Neutrophil (primary cell): Measurements from ENCODE around the gene CFDP1.

Experiments used
- H3K27ac ChIP-seq: fragments of 200-600 bp; sonication (generic); 2 replicates; pipeline ENCODE4 v1.5.1; 2016; ENCODE audit warnings: mild to moderate bottlenecking, moderate library complexity
- H3K27me3 ChIP-seq: fragments of 200-600 bp; sonication (generic); 2 replicates; pipeline ENCODE4 v1.6.0; 2016; ENCODE audit warnings: mild to moderate bottlenecking
- H3K36me3 ChIP-seq: fragments of 200-600 bp; sonication (generic); 2 replicates; pipeline ENCODE4 v1.5.1; 2017
- H3K4me1 ChIP-seq, 2 experiments: fragments of 200-600 bp in 1 of 2; sonication (generic) in 1 of 2; 1 replicate in 1 of 2; 2 replicates in 1 of 2; pipeline versions ENCODE4 v1.5.1 to v1.6.1; 2013 to 2016; ENCODE audit warnings: low read depth in 1 of 2, low read length in 1 of 2, mild to moderate bottlenecking in 1 of 2, moderate library complexity in 1 of 2; ENCODE audit not compliant: control insufficient read depth in 1 of 2, insufficient read depth in 1 of 2
- H3K4me3 ChIP-seq, 2 experiments: fragments of 200-600 bp in 1 of 2; sonication (generic) in 1 of 2; 1 replicate in 1 of 2; 2 replicates in 1 of 2; pipeline ENCODE4 v1.5.1; 2013 to 2016; ENCODE audit warnings: low read depth in 1 of 2, low read length in 1 of 2, mild to moderate bottlenecking in 1 of 2, moderate library complexity in 1 of 2
- H3K9me3 ChIP-seq: fragments of 200-600 bp; sonication (generic); 2 replicates; pipeline ENCODE4 v1.5.1; 2016
- TF ChIP-seq, protein P1 (sequence below): fragments of 200-600 bp; sonication (generic); IDR thresholded peaks from 2 replicates; pipeline ENCODE4 v1.5.1; 2016; ENCODE audit warnings: antibody characterized with exemption

Gene CFDP1

GRCh38 chr16:75256059-75256571 is 177.2 kb downstream of the CFDP1 start:
- Histone ChIP-seq H3K27ac (no peak overlapping the region), H3K9me3 (no peaks in the 10 kb centered on the region), H3K4me1 (peaks cover 0 to 1% of the 10 kb centered on the region in 2 experiments)

GRCh38 chr16:75254359-75254837 is 178.9 kb downstream of the CFDP1 start:
- no peak overlapping the region for H3K27ac ChIP-seq
- TF ChIP-seq, protein P1, sequence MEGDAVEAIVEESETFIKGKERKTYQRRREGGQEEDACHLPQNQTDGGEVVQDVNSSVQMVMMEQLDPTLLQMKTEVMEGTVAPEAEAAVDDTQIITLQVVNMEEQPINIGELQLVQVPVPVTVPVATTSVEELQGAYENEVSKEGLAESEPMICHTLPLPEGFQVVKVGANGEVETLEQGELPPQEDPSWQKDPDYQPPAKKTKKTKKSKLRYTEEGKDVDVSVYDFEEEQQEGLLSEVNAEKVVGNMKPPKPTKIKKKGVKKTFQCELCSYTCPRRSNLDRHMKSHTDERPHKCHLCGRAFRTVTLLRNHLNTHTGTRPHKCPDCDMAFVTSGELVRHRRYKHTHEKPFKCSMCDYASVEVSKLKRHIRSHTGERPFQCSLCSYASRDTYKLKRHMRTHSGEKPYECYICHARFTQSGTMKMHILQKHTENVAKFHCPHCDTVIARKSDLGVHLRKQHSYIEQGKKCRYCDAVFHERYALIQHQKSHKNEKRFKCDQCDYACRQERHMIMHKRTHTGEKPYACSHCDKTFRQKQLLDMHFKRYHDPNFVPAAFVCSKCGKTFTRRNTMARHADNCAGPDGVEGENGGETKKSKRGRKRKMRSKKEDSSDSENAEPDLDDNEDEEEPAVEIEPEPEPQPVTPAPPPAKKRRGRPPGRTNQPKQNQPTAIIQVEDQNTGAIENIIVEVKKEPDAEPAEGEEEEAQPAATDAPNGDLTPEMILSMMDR = no peak

More at GRCh38 chr16:75256059-75256571, 177.2 kb downstream of the CFDP1 start:
- Histone ChIP-seq H3K36me3 (no peaks in the 10 kb centered on the region), H3K27me3 (peaks cover 99% of the 10 kb centered on the region), H3K4me3 (no peak overlapping the region)
- TF ChIP-seq, protein P1 = no peak

GRCh38 chr16:75252946-75253911 is 180.1 kb downstream of the CFDP1 start:
- Histone ChIP-seq H3K4me1 (peaks cover 3 to 8% of the 10 kb centered on the region in 2 experiments), H3K4me3 (no peak overlapping the region), H3K9me3 (no peaks in the 10 kb centered on the region), H3K36me3 (no peaks in the 10 kb centered on the region), H3K27me3 (peaks cover 100% of the 10 kb centered on the region), H3K27ac (no peak overlapping the region)
- TF ChIP-seq, protein P1 = no peak

More at GRCh38 chr16:75254359-75254837, 178.9 kb downstream of the CFDP1 start:
- H3K27me3 ChIP-seq = peaks cover 100% of the 10 kb centered on the region
- H3K4me1 ChIP-seq = peaks cover 3 to 8% of the 10 kb centered on the region in 2 experiments
- H3K4me3 ChIP-seq = no peak overlapping the region
- H3K36me3 ChIP-seq = no peaks in the 10 kb centered on the region
- no peaks in the 10 kb centered on the region for H3K9me3 ChIP-seq

DNA sequence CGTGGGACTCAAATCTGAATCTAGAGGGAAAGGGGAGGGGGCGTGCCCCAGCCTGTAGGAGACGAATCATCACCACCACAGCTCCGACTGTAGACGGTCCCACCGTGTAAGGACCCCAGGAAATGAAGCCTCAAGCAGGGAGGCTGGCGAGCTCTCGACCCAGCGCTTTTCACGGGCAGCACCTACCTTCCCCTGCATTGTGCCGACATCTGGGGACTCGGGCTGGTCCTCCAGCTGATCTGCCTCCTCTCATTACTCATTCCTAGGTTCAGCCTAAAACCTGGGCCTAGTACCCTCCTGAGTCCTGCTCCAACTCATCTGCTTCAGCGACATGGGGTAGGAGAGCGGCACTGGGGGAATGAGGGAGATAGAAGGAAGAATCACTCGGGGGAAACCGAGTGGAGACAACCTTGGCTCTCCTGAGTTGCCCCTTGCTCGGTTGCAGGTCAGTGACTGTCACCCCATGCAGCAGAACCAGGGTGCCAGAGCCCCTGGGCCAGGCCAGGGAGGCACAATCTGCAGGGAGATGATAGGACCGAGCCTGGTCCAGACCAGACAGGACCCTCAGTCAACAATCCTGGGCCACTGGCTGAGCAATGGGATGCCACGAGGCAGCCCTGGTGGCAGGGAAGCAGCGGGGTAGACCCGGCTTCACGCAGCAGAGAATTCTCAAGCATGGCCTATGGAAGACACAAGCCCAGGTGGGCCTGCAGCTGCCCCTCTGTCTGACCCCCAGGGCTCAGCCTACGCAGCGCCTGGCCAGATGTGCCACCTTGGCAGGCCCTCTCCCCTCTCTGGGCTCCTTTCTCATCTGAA is 181.0 kb downstream of the CFDP1 start:
- no peaks in the 10 kb centered on the region for H3K9me3 ChIP-seq
- no peak overlapping the region for H3K27ac ChIP-seq
- no peaks in the 10 kb centered on the region for H3K36me3 ChIP-seq
- TF ChIP-seq, protein P1 = no peak
- peaks cover 100% of the 10 kb centered on the region for H3K27me3 ChIP-seq
- peaks cover 3 to 8% of the 10 kb centered on the region in 2 experiments for H3K4me1 ChIP-seq
- H3K4me3 ChIP-seq = no peak overlapping the region

DNA sequence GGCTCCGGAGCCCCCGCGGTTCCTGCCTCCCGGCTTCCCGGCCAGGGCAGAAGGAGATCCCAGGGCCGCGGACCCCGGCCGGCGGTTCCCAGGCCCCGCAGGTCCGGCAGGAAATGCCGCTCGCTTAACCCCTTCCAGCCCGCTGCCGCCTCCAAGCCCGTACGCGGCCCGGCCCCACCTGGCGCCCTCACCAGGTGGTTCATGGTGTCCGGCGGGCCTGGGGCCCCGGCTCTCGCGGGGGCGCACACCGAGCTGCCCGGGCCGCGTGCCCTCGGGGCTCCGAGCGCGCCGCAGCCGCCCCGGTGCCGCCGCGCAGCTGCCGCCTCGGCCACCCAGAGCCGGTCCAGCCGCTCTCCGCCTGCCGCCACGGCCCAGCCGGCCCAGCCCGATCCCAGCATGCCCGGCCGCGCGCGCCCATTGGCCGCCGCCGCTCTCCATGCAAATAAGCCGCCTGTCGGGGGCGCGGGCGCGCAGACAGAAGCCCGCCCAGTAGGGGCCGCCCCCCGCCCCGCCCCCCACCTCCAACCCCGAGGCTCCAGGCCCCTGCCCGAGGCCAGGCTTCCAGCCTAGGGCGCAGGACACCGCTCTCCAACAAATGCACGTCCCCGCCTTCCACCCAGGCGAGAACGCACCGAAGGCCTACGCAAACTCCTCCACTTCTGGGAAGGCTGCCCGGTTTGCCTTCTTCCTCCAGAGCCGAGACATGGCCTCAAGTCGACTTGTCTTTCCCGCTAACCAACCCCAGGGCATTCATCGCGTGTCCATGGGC is 181.8 kb downstream of the CFDP1 start, which contains the start of gene BCAR1:
TSS of gene BCAR1 (minus strand) at position 345 of the 769 bp plus-strand sequence. CDS start at position 203, 142 bp downstream.
- peaks cover 100% of the 10 kb centered on the region for H3K27me3 ChIP-seq
- no peaks in the 10 kb centered on the region for H3K36me3 ChIP-seq
- H3K4me3 ChIP-seq = no peak within 1 kb of the TSS
- no peak within 1 kb of the TSS for H3K27ac ChIP-seq
- H3K4me1 ChIP-seq = peaks cover 3 to 8% of the 10 kb centered on the region in 2 experiments
- TF ChIP-seq, protein P1 = no peak
- H3K9me3 ChIP-seq = no peaks in the 10 kb centered on the region
